AG04450 (cell line): ENCODE results near the gene KLKB1. TPM values are rescaled to one million over a fixed set of nuclear protein-coding genes. Genes with fewer than 3 reads are reported as not detected.
"Not testable (repeated sequence)": the region's sequence is repeated elsewhere in the genome, so short reads cannot be mapped to it uniquely, and the experiment has no call there.

Source experiments
- CTCF ChIA-PET: fragments of 300-600, 350-600 bp; formaldehyde crosslinking; extraction: SDS; loops from one replicate; lab custom pipeline; 2022; ENCODE audit warnings: antibody characterized with exemption, inconsistent platforms; lab: Charles Lee
- POLR2A ChIA-PET: fragments of 350-600 bp; formaldehyde crosslinking; extraction: SDS; loops from one replicate; lab custom pipeline; 2021; ENCODE audit warnings: antibody characterized with exemption, inconsistent platforms; lab: Yijun Ruan, JAX
- DNase-seq: peaks from one replicate; pipeline ENCODE4 v3.0.0-alpha.2; 2011; ENCODE audit warnings: low read depth, low spot score
- H3K27ac ChIP-seq: one replicate; pipeline ENCODE4 v1.5.1; 2012; ENCODE audit warnings: low read depth, low read length, control low read depth
- H3K27me3 ChIP-seq: one replicate; pipeline ENCODE4 v1.6.0; 2012; ENCODE audit warnings: low read length; ENCODE audit not compliant: control insufficient read depth, insufficient read depth
- H3K4me3 ChIP-seq: 2 replicates; pipeline ENCODE4 v1.5.1; 2011; ENCODE audit warnings: mild to moderate bottlenecking, low read depth, low read length, control low read depth
- H3K9me3 ChIP-seq: 2 replicates; pipeline ENCODE4 v1.5.1; 2012; ENCODE audit warnings: low read length; ENCODE audit not compliant: control insufficient read depth, insufficient read depth
- polyA plus RNA-seq: library from polyadenylated mRNA; depleted of rRNA; stranded (reverse); fragments of >200 nt; gene quantifications from 2 replicates; pipeline ENCODE4 v1.2.3, GENCODE V29; 2011
- TF ChIP-seq, protein P1 (sequence below): IDR thresholded peaks from 2 replicates; pipeline ENCODE4 v1.5.1; 2011; ENCODE audit warnings: low read depth, low read length, control low read depth, inconsistent platforms

KLKB1 gene
- polyA plus RNA-seq, 1 experiment, result 0.11 TPM

DNA sequence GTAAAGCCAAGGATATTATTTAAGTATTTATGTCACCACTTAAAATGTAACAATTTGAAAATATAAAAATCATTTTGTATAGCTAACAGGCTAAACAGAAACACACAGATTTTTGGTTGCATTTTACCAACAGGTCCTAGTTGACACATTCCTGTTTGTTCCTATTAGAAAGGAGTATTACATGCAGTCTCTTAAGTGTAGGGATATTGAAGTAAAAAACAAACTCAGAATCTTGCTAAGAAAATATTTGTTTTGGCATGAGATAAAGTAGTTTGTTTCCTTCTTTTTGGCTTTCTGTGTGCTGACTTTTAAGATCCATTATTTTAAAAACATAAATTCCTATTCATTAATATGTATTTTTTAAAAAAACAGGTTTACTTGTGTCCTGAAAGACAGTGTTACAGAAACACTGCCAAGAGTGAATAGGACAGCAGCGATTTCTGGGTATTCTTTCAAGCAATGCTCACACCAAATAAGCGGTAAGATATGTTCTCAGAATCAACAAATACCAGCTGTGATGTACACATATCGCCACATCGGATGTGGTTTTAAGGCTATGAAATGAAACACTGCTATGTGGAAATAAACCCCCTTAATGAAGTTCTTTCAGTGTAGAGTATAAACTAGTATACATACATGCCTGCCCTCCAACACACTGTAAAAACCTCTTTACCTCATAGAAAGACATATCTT, 45.5 kb downstream of the KLKB1 start:
- ChIA-PET CTCF (no interaction called here), POLR2A (no interaction called here)
- Histone ChIP-seq H3K27me3 (peaks cover 4% of the 10 kb centered on the region), H3K27ac (no peak overlapping the region), H3K4me3 (no peak overlapping the region), H3K9me3 (no peaks in the 10 kb centered on the region)
- TF ChIP-seq, protein P1, sequence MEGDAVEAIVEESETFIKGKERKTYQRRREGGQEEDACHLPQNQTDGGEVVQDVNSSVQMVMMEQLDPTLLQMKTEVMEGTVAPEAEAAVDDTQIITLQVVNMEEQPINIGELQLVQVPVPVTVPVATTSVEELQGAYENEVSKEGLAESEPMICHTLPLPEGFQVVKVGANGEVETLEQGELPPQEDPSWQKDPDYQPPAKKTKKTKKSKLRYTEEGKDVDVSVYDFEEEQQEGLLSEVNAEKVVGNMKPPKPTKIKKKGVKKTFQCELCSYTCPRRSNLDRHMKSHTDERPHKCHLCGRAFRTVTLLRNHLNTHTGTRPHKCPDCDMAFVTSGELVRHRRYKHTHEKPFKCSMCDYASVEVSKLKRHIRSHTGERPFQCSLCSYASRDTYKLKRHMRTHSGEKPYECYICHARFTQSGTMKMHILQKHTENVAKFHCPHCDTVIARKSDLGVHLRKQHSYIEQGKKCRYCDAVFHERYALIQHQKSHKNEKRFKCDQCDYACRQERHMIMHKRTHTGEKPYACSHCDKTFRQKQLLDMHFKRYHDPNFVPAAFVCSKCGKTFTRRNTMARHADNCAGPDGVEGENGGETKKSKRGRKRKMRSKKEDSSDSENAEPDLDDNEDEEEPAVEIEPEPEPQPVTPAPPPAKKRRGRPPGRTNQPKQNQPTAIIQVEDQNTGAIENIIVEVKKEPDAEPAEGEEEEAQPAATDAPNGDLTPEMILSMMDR, result no peak
- DNase-seq, result no peak

DNA sequence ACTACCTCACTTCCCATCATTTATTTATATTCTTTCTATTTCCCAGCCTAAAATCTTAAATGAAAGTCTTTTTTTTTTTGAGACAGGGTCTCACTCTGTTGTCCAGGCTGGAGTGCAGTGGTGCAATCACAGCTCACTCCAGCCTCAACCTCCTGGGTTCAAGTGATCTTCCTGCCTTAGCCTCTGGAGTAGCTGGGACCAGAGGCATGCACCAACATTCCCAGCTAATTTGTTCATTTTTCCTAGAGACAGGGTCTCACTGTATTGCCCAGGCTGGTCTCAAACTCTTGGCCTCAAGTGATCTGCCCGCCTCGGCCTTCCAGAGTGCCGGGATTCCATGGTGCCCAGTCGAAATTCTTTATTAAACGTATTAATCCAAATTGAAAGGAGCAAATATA, 46.1 kb downstream of the KLKB1 start:
- DNase-seq, H3K9me3 ChIP-seq, H3K27ac ChIP-seq, H3K4me3 ChIP-seq, POLR2A ChIA-PET, H3K27me3 ChIP-seq, CTCF ChIA-PET: not testable (repeated sequence)

DNA sequence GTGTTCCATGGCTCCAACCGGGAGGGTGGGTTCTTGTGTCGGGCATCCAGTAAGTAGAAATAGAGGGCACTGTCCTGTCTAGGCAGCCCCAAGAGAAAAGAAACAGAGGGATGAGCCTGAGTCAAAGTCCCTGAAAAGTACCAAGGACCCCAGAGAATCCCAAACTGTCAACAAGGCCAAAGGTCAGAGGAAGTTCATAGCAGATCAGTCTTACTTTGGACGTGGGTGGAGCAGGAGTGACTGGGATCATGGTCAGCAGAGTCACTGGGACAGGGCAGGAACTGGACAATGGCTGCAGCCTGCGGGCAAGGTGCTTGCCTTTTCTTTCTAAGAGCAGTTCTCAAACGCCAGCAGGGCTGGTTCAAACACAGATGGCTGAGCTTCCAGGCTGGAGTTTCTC, 56.0 kb downstream of the KLKB1 start:
- Histone ChIP-seq H3K9me3 (no peaks in the 10 kb centered on the region), H3K4me3 (no peak overlapping the region), H3K27me3 (no peaks in the 10 kb centered on the region), H3K27ac (no peak overlapping the region)
- DNase-seq, result no peak
- ChIA-PET POLR2A (no interaction called here), CTCF (no interaction called here)
- TF ChIP-seq, protein P1, result no peak

DNA sequence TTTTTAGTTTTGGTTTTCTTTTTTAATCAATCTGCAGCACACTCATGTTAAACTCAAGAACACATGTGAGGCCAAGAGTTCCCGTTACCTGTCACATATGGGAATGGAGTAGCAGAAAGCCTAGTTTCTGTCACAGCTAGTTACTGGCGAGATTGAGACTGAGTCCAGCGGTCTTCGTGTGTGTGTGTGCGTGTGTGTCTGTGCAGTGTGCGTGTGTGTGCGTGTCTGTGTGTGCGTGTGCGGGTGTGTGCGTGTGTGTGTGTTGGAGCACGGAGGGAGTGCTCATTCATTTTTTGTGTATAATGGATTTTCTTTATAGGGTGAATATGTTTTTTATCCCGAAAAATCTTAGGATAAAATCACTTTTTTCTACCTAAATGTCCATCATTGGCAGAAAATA, 57.8 kb downstream of the KLKB1 start:
- CTCF ChIA-PET, result no interaction called here
- DNase-seq, result no peak
- TF ChIP-seq, protein P1, result no peak

DNA sequence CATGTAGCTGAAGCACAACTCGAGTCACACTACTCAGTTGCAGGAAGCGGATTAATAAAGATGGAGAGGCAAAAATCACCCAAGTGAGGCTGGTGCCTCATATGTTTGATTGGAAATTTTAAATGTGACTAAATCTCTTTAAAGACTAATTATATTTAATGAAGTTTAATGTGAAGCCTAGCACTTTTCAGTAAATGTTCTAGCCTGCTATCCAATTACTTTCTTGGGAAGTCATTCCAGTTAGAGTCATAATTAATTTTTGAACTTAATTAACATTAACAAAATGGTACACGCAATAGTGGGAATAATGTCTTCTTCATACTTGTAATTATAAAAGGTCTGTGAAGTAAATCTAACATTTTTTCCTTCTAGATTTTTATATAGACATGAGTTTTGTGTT, 59.3 kb downstream of the KLKB1 start:
- H3K9me3 ChIP-seq, result no peaks in the 10 kb centered on the region
- no peak overlapping the region for H3K27ac ChIP-seq
- H3K4me3 ChIP-seq, result no peak overlapping the region
- ChIA-PET CTCF (no interaction called here), POLR2A (no interaction called here)
- TF ChIP-seq, protein P1, result no peak
- no peaks in the 10 kb centered on the region for H3K27me3 ChIP-seq
- no peak for DNase-seq

More for the DNA sequence above, 57.8 kb downstream of the KLKB1 start:
- Histone ChIP-seq H3K27me3 (no peaks in the 10 kb centered on the region), H3K4me3 (no peak overlapping the region), H3K27ac (no peak overlapping the region), H3K9me3 (no peaks in the 10 kb centered on the region)
- POLR2A ChIA-PET, result no interaction called here
